GM13976 (cell line): Measurements from ENCODE around the gene DCBLD2.

Source experiments
- DNase-seq: peaks from one replicate; pipeline ENCODE4 v3.0.0; 2012; ENCODE audit warnings: low spot score
- in situ Hi-C: fragments of 300-500 bp; cut with MboI; formaldehyde crosslinking; loops from one replicate; pipeline ENCODE4 v1.12.0; 2022; ENCODE audit warnings: low sequenced_read_pairs, mixed read lengths, inconsistent platforms; ENCODE audit not compliant: unreplicated experiment
- TF ChIP-seq, protein P1 (sequence below): IDR thresholded peaks from 2 replicates; pipeline ENCODE4 v1.5.1; 2012; ENCODE audit warnings: borderline replicate concordance, mild to moderate bottlenecking; ENCODE audit not compliant: insufficient read depth; ENCODE audit errors: extremely low read depth, missing control alignments, control extremely low read depth

Gene DCBLD2

GRCh38 chr3:98799479-98799878, 102.0 kb downstream of the DCBLD2 start:
- TF ChIP-seq, protein P1, sequence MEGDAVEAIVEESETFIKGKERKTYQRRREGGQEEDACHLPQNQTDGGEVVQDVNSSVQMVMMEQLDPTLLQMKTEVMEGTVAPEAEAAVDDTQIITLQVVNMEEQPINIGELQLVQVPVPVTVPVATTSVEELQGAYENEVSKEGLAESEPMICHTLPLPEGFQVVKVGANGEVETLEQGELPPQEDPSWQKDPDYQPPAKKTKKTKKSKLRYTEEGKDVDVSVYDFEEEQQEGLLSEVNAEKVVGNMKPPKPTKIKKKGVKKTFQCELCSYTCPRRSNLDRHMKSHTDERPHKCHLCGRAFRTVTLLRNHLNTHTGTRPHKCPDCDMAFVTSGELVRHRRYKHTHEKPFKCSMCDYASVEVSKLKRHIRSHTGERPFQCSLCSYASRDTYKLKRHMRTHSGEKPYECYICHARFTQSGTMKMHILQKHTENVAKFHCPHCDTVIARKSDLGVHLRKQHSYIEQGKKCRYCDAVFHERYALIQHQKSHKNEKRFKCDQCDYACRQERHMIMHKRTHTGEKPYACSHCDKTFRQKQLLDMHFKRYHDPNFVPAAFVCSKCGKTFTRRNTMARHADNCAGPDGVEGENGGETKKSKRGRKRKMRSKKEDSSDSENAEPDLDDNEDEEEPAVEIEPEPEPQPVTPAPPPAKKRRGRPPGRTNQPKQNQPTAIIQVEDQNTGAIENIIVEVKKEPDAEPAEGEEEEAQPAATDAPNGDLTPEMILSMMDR: no peak
- in situ Hi-C loops: no loop called here
- no peak for DNase-seq

DNA sequence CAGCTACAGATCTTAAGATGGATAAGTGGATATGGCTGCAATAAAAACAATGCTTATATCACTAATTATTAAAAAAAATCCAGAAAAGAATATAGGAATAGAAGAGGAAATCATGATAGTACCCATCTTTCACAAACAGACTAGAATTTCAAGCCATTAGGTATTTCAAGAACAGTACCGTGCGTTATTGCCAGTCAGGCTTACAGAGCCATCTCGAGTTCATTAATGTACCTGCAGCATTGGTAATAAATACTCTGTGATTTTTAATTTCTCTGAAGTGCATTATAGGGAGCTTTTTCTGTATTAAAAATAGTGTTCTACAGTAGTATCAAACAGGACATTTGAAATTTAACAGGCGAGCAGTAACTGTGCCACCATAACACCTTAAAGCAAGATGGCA, 102.7 kb downstream of the DCBLD2 start:
- TF ChIP-seq, protein P1: no peak
- no peak for DNase-seq
- in situ Hi-C loops: no loop called here

GRCh38 chr3:98797905-98798304, 103.6 kb downstream of the DCBLD2 start:
- in situ Hi-C loops: no loop called here
- TF ChIP-seq, protein P1: no peak
- no peak for DNase-seq

- no peak for DNase-seq
- TF ChIP-seq, protein P1: no peak
- in situ Hi-C loops: no loop called here
These were observed 105.2 kb downstream of the DCBLD2 start for GRCh38 chr3:98796334-98796733.

DNA sequence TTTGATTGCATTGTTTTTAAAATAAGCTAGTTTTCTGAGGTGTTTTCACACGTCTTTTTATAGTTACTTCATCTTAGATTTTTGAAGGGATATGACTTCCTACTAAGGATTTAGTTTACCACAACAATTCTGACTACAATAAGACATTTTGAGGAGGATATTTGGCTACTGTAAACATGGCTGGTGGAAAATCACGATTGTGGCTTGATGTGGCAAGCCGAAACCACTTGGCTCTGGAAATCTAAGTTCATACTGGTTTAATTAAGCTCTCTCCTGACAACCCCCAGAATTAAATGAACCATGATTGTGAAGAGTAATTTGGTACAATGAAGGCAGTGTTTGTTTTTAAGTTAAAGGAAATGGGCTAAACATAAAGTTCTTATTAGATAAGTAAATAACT, 107.5 kb downstream of the DCBLD2 start:
- TF ChIP-seq, protein P1: no peak
- in situ Hi-C loops: no loop called here
- no peak for DNase-seq

DNA sequence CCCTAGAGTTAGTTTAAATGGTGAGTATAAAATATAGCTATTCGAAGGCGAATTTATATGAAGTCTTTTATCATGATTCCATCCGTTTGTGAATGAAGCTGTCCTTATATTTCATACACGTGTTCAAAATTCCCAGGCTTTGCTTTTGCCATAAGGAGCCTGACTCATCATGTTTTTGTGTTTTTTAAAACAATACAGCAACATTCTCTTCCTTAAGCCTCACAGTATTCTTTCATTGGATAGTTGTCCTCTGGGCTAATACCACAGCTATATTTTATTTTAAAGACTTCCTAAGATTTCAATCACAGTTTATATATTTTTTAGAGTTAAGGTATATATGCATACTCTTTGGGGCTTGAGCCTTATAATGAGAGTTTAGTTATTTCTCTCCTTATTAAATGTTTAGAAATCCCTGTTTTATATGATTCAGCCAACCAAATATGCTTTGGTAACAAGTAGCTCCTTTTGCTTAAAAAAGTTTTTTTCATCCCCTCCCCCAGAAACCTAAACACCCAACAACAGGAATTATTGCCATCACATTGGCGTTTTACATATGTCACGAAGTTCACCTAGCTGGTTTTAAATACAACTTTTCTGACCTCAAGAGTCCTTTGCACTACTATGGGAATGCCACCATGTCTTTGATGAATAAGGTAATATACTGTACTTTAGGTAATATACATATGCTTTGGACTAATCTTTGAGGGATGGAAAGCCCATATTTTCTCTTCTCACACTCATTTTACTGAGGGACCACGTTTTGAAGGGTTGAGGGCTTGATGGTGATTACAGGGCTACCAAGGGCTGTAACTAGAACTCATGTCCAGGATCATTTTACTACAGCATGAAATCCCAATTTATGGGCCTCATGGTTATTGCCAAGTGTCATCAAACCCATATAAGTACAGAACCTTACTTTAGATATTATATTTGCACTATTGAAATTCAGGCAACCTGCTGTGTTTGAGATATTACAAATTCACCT, 109.9 kb downstream of the DCBLD2 start:
- TF ChIP-seq, protein P1: no peak
- in situ Hi-C loops: no loop called here
- DNase-seq: no peak
